DND-41 (cell line): Measurements from ENCODE around the gene GPR183.

Experiments used
- CTCF ChIP-seq: IDR thresholded peaks from 2 replicates; pipeline ENCODE4 v1.5.1; 2012; ENCODE audit warnings: borderline replicate concordance, low read length, moderate library complexity, mild to moderate bottlenecking; ENCODE audit not compliant: poor library complexity, severe bottlenecking; ENCODE audit errors: extremely low read depth
- EZH2 ChIP-seq: IDR thresholded peaks from 3 replicates; pipeline ENCODE4 v1.6.1; 2012; ENCODE audit warnings: borderline replicate concordance, low read depth, mild to moderate bottlenecking, moderate library complexity, low read length, inconsistent platforms; ENCODE audit not compliant: severe bottlenecking

- no peak for TF ChIP-seq CTCF
- TF ChIP-seq EZH2 = no peak
Measured at GRCh38 chr13:99263126-99263785, 43.9 kb downstream of the GPR183 start.
